GM18505 (cell line): ENCODE results near the gene CCDC180.

ENCODE experiments used
- ATAC-seq: cut with Tn5 transposase; IDR thresholded peaks from one replicate; pipeline ENCODE4 v1.9.1; 2021; ENCODE audit not compliant: unreplicated experiment
- POLR2A ChIP-seq: IDR thresholded peaks from 4 replicates; pipeline ENCODE4 v1.6.1; 2011; ENCODE audit warnings: borderline replicate concordance; ENCODE audit not compliant: insufficient read depth, insufficient read length; ENCODE audit errors: extremely low read depth

The CCDC180 gene

DNA sequence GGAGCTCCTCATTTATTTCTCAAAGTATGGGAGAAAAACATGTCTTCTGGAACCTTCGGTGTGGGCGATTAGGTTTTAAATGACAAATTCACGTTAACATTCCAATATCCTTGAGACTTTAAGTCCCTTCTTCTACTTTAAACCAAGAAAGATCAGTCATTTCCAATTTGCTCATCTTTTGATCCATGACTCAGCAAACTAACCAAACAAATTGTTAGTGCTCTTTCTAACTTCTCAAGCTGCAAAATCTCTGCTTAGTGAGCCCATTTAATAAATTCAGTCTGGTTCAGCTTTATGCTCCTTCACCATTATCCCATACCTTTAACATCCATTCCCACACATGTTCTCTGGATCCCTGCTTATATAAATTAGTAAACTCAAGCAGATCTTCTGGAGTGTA lies 5.5 kb upstream of the CCDC180 start:
- no peak for ATAC-seq
- TF ChIP-seq POLR2A: no peak

DNA sequence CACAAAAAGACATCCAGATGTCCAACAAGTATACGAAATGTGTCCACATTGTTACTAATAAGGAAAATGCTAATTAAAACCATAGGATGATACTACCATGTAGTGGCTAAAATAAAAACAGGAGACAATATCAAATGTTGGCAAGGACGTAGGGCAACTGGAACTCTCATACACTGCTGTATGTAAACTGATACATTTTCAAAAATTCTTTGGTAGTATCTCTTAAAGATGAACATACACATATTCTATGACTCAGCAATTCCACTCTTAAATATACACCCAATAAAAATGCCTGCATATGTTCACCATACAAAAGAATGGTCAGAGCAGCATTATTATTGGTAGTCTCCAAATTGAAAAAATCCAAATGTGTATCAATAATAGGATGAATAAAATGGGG lies 2.9 kb upstream of the CCDC180 start:
- no peak for TF ChIP-seq POLR2A
- ATAC-seq: no peak

DNA sequence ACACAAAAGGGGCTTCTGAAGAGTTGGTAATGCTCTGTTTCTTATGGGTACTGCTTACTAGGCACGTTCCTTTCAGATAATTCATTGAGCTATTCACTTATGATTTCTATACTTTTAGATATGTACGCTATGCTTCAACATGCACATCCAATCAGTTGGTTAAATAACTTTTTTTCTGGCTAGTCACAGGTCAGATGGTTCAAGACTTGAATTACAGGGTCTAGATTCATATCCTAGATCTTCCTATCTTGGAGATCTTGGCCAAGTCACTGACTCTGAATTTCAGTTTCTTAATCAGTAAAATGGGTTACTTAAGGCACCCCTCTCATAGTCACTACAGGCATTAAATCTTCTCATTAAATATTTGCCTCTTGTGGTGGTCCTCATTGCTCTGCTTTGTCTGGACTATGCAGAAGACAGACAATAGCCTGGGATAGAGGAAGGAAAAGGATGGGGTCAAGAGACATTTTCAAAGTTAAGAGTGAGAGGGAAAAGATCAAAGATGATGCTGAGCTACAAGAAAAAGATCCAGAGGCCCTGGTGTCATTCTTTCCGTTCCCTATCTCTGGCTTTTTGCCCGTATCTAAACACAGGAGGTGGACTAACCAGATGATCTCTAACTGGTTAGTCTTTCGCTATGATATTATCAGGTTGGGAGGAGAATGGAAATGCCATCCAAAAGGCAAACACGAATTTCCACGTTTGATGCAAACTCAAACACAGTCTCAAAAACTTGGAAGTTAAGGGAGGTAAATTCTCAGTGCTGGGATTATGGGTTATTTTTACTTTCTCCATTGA lies 1.8 kb upstream of the CCDC180 start:
- no peak for ATAC-seq
- no peak for TF ChIP-seq POLR2A

DNA sequence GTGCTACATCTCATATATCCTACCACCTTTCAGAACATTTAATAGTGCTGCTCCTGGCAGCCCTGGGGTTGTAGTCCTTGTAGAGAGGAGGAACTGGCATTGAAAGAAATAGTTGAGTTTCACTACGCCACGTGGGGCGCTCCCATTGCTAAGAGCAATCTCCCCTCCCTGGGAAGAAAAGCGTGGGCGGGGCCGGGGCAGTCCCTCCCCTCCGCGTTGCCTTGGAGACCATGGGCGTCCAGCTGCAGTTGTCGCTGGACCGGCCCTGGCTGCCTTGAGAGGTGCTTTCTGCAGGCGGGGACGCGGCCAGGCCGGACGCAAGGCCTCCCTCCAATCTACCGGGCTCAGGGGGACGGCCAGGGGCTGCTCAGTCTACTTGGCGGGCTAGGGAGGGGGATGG lies 368 bp upstream of the CCDC180 start:
- no peak for ATAC-seq
- no peak for TF ChIP-seq POLR2A

DNA sequence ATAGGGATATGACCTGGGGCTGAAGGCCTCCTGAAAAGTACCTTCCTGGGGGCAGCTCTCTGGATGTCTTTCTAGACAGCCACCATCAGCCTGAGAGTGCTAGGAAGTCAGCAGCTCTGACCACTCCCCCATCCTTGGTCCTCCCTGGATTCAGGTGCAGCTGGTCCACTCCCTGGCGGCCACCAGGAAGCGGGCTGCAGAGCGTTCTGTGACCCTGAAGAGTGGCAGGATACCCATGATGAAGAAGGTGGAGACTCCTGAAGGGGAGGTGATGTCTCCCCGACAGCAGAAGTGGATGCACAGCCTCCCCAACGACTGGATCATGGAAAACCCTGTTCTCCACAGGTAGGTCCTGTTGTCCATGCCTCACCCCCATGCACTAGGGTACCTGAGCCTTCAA lies 1.8 kb downstream of the CCDC180 start:
- ATAC-seq: no peak
- TF ChIP-seq POLR2A: no peak

DNA sequence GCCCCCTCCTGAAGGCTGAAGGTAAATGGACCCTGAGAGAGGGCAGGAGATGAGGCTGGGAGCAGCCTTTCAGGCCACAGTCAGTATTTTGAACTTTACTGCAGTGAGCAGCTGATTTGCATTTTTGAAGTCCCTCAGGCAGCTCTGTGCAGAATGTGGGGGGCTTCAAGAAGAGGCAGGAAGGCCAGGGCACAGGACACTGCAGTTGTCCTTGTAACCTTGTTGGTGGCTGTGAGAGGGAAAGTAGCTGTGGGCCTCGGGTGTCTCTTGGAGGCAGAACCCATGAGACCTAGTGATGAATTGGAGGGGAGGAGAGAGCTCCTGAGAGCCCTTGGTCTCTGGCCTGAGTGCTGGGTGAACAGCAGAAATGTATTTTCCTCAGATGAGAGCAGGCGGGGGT lies 2.6 kb downstream of the CCDC180 start:
- no peak for ATAC-seq
- no peak for TF ChIP-seq POLR2A

DNA sequence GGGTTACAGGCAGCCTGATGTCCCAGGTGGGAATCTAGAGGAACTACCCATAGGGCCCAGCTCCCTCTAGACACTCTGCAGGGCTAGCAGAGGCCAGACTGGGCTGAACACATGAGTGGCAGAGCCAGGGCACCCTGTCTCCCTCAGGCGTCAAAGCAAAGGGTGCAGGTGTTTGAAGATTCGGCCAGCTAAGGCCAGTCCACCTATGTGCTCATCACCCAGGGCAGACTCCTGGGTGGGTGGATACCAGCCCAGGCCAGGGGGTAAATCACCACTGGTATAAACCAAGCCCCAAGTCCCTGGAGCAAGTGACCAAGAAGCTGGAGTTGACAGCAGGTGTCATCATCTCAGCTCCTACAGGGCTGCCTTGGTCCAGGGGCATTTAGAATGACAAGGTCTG lies 3.4 kb downstream of the CCDC180 start:
- no peak for ATAC-seq
- TF ChIP-seq POLR2A: no peak

DNA sequence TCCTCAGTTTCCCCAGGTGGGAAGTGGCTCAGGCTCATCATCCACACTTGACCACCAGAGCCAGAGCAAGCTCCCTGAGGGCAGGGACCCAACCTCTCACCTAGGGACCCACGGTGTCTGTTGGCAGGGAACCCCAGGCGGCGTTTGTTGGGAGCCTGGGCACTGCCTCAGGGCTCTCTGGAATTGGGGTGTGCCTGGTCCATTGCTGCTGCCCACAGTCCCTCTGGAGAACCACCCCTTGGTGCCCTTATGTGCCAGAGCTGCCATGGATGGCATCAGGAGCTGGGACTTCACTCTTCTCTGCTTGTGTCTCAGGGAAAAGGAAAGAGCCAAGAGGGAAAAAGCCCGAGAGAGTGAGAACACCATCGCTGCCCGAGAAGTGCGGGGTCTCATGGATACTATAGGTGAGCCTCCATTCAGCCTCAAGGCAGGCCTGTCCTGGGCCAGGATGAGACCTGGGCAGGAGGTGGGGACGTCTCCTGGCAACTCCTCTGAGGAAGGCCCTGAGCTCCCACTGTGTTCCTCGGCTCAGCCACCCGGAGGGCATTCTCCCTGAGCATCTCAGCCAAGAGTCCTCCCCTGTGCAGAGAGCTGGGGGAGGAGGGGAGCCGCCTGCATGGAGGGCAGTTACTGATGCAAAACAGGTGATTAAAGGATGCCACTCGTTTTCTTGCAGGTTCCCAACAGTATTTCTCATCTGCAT lies 4.5 kb downstream of the CCDC180 start:
- no peak for ATAC-seq
- TF ChIP-seq POLR2A: no peak

DNA sequence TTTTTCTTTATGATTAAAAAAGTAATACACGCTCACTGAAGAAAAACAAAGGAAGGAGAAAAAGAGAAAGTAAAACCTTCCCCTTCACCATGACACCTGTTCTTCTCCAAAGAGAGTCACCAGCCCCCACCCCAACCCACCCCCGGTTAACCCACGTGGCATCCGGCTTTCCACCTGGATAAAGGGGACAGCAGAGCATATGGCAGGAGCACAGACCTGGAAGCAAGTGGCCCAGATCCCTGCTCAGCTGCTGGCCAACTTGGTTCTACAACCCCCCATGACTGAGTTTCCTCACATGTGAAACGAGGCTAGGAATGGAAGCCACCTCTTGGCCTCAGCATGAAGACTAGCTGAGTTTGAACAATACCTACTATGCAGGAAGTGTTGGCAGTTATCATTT lies 5.1 kb downstream of the CCDC180 start:
- no peak for ATAC-seq

DNA sequence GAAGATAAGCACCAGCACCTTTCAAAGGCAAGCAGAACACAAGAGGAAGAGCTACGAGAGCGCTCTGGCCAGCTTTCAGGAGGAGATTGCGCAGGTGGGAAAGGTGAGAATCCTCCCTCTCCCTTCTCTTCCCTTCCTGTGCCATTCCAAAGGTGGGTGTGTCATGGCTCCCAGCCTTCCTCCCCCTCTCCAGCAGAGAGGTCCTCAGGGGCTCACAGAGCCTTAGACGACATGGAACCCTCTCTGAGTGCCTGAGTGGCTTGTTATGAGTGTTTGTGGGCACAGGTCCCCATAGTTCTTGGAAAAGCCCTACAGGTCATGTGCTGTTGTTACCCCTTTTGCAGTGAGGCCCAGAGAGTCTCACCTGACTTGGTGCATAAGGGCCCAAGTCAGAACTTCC lies 5.8 kb downstream of the CCDC180 start:
- TF ChIP-seq POLR2A: no peak
- no peak for ATAC-seq

More for the DNA sequence above, 5.1 kb downstream of the CCDC180 start:
- no peak for TF ChIP-seq POLR2A

DNA sequence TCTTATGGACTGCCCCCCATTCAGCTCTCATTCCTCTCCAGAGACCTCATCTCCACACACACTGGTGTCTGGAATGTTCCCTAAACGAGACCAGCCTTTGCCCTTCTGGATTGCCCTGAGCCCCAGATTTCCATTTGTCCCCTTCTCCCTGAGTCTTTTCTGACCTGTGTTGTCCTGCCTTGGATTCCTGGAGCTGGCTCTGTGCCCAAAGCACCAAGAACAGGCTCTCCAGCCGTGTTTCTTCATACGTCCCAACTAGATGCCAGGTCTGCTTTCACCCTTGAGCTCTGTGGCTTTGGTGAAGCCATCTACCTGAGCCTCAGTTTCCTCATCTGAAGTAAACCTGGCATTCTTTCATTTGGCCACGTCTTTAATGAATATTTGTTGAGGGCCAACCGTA lies 6.3 kb downstream of the CCDC180 start:
- no peak for ATAC-seq
- TF ChIP-seq POLR2A: no peak

DNA sequence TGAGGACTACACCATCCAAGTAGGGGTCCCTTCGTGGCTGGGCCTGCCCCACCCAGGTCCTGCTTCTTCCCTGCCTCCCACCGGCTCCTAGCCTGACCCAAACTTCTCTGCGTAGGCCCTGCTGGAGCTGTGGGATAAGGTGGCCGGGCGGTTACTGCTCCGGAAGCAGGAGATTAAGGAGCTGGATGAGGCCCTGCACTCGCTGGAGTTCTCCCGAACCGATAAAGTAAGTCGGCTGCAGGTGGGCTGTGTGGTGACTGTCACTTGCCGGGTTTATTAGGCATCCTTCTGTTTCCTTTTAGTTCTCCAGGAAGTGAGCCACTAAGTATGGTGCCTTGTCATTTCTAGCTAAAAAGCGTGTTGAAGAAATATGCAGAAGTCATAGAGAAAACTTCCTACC lies 7.0 kb downstream of the CCDC180 start:
- no peak for TF ChIP-seq POLR2A
- no peak for ATAC-seq

DNA sequence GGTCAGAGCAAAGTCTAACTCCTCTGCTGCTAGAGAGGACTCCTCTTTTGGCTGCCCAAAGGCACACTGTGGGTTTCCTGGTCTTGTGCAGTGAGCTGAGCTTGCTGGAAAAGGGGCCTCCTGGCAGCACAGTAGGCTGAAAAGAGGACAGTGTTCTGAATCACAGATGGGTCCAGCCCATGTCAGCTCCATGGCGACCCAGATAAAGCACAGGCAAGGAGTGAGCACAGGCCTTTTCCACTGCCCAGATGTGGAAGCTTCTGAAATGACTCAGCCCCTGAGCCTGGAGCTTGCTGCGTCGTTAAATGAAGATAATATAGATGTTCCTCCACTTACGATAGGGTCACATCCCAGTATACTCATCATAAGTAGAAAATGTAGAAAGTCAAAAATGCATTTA lies 8.1 kb downstream of the CCDC180 start:
- ATAC-seq: no peak
- TF ChIP-seq POLR2A: no peak

DNA sequence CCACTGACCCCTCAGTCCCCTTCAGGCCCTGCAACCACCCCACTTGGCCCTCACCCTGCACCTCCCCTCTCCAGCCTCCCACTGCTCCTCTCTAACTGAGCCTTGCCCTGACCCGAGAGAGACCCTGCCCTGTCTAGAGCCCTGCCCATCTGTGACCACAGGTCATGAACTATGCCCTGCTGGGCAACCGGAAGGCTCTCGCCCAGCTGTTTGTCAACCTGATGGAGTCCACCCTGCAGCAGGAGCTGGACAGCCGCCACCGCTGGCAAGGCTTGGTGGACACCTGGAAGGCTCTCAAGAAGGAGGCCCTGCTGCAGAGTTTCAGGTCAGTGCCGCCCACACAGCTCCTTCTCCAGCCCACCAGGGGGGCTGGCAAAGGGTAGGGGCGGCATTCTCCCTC lies 9.4 kb downstream of the CCDC180 start:
- ATAC-seq: no peak
- TF ChIP-seq POLR2A: no peak

DNA sequence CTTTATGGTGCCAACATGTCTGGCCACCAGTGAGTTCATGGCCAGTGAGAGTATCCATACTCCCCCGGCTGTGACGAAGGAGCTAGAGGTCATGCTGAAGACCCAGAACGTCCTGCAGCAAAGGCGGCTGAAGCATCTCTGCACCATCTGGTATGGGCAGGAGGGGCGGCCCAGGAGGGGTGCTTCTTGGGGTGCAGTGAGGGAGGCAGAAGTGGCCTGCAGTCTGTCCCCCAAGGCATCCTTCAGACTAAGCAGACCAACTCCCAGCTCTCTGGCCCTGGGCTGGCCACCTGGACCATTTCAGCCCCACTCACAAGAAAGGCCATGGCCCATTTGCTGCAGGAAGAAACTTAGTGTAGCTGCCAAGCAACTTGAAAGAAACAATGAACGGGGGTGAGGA lies 11.0 kb downstream of the CCDC180 start:
- TF ChIP-seq POLR2A: no peak
- no peak for ATAC-seq

DNA sequence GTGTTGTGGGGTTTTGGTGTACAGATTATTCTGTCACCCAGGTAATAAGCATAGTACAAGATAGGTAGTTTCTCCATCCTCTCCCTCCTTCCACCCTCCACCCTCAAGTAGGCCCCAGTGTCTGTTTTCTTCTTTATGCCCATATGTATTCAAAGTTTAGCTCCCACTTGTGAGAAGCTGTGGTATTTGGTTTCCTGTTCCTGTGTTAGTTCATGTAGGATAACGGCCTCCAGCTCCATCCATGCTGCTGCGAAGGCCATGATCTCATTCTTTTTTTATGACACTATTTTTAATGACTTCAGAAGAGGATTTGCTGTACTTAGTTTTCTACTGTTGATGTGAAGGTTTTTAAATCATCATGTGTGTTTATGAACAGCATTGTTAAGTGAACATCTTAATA lies 11.9 kb downstream of the CCDC180 start:
- no peak for TF ChIP-seq POLR2A
- no peak for ATAC-seq
